ENCODE results near the gene MEIS1.

The MEIS1 gene

GRCh38 chr2:66604326-66604725 is 169.4 kb downstream of the MEIS1 start:
- in situ Hi-C loops (cut with HindIII; ENCODE audit: low pct_ligation_motif_present, low sequenced_read_pairs), result no loop called here
- H3K36me3 ChIP-seq (replicated peaks), result no peaks in the 10 kb centered on the region
- no peak overlapping the region for H3K27ac ChIP-seq
- H3K27me3 ChIP-seq (replicated peaks), result no peaks in the 10 kb centered on the region
- no peak for DNase-seq
- TF ChIP-seq, protein P1, sequence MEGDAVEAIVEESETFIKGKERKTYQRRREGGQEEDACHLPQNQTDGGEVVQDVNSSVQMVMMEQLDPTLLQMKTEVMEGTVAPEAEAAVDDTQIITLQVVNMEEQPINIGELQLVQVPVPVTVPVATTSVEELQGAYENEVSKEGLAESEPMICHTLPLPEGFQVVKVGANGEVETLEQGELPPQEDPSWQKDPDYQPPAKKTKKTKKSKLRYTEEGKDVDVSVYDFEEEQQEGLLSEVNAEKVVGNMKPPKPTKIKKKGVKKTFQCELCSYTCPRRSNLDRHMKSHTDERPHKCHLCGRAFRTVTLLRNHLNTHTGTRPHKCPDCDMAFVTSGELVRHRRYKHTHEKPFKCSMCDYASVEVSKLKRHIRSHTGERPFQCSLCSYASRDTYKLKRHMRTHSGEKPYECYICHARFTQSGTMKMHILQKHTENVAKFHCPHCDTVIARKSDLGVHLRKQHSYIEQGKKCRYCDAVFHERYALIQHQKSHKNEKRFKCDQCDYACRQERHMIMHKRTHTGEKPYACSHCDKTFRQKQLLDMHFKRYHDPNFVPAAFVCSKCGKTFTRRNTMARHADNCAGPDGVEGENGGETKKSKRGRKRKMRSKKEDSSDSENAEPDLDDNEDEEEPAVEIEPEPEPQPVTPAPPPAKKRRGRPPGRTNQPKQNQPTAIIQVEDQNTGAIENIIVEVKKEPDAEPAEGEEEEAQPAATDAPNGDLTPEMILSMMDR (IDR thresholded peaks at IDR 0.05; ENCODE audit: low read depth, low read length, missing control alignments), result no peak
- no peak overlapping the region for H3K4me3 ChIP-seq (ENCODE audit: low read depth, low read length)

- no peak for DNase-seq
- Histone ChIP-seq H3K36me3 (replicated peaks) (no peaks in the 10 kb centered on the region), H3K4me3 (ENCODE audit: low read depth, low read length) (no peak overlapping the region), H3K27me3 (replicated peaks) (no peaks in the 10 kb centered on the region), H3K27ac (no peak overlapping the region)
- in situ Hi-C loops (cut with HindIII; ENCODE audit: low pct_ligation_motif_present, low sequenced_read_pairs), result no loop called here
- TF ChIP-seq, protein P1 (IDR thresholded peaks at IDR 0.05; ENCODE audit: low read depth, low read length, missing control alignments), result no peak
These were observed 170.1 kb downstream of the MEIS1 start for GRCh38 chr2:66604976-66605375.

GRCh38 chr2:66607152-66607551 is 172.2 kb downstream of the MEIS1 start:
- Histone ChIP-seq H3K36me3 (replicated peaks) (no peaks in the 10 kb centered on the region), H3K27ac (no peak overlapping the region), H3K4me3 (ENCODE audit: low read depth, low read length) (no peak overlapping the region), H3K27me3 (replicated peaks) (no peaks in the 10 kb centered on the region)
- in situ Hi-C loops (cut with HindIII; ENCODE audit: low pct_ligation_motif_present, low sequenced_read_pairs), result no loop called here
- TF ChIP-seq, protein P1 (IDR thresholded peaks at IDR 0.05; ENCODE audit: low read depth, low read length, missing control alignments), result no peak
- DNase-seq, result no peak

Measured in brain microvascular endothelial cell (primary cell).